ENCODE measurements around the gene SMIM43.

DNA sequence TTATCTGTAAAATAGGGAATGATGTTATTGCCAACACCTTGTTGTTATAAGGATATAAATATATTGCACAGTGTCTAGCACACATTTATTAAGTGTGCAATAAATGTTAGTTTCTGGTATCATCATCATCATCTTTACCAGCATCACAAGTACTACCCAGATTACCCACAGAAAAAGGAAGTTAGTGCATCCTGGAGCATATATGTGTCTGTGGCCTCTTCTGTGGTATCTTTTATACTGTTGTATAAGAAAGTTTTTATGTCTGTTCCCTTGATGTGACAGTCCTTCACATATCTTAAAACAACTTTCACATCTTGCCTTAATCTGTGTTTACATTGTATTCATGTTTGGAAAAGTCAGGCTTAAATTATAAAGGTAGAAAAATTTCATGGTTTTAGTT is 46.2 kb upstream of the SMIM43 start:
- no peak for TF ChIP-seq CTCF (IDR thresholded peaks at IDR 0.05)
- TF ChIP-seq EZH2 (IDR thresholded peaks at IDR 0.05; ENCODE audit: borderline replicate concordance, insufficient read depth, low read depth, low read length, poor library complexity, severe bottlenecking) = no peak

Measured in B cell (primary cell).